Thyroid gland (tissue), 4 donors: ENCODE results near the gene THSD7A. TPM values are rescaled to one million over a fixed set of nuclear protein-coding genes. Genes with fewer than 3 reads are reported as not detected.

Experiments used
- DNase-seq, 2 donors: peaks; one replicate each; pipeline ENCODE4 v3.0.0-alpha.2; 2019
- H3K27ac ChIP-seq, 3 donors: fragments of 200-600 bp; sonication (generic); 1 replicate in 2 of 3; 2 replicates in 1 of 3; pipeline ENCODE4 v1.5.1; 2016 to 2019; ENCODE audit warnings: mild to moderate bottlenecking in 1 of 3, moderate library complexity in 1 of 3
- H3K27me3 ChIP-seq: fragments of 200-600 bp; sonication (generic); one replicate; pipeline ENCODE4 v1.5.1; 2019
- H3K36me3 ChIP-seq, 2 donors: fragments of 200-600 bp; sonication (generic); one replicate each; pipeline ENCODE4 v1.5.1; 2016 to 2019
- H3K4me1 ChIP-seq, 2 donors: fragments of 200-600 bp; sonication (generic); one replicate each; pipeline ENCODE4 v1.5.1; 2017 to 2019
- H3K4me3 ChIP-seq, 3 donors: fragments of 200-600 bp; sonication (generic); replicated peaks in 1 of 3; 1 replicate in 2 of 3; 2 replicates in 1 of 3; pipeline ENCODE4 v1.5.1; 2016; ENCODE audit warnings: mild to moderate bottlenecking in 1 of 3
- H3K9me3 ChIP-seq: fragments of 200-600 bp; sonication (generic); one replicate; pipeline ENCODE4 v1.5.1; 2017
- CTCF ChIP-seq, 6 experiments: fragments of 200-600 bp in 3 of 6; fragments of 450-650 bp in 3 of 6; sonication (generic) in 3 of 6; IDR thresholded peaks; one replicate each; pipeline ENCODE4 v1.5.1; 2016 to 2019; ENCODE audit warnings: antibody characterized with exemption in 6 of 6, mild to moderate bottlenecking in 2 of 6, inconsistent platforms in 1 of 6, moderate library complexity in 1 of 6
- POLR2A ChIP-seq, 2 donors: fragments of 450-650 bp; IDR thresholded peaks; one replicate each; pipeline ENCODE4 v1.6.1; 2017; ENCODE audit warnings: antibody characterized with exemption in 2 of 2, mild to moderate bottlenecking in 2 of 2, moderate library complexity in 1 of 2
- WGBS, 2 donors: methylation state at CpG; one replicate each; pipeline ENCODE4 v1.1.5; 2017; 5-methylcytosine and 5-hydroxymethylcytosine counted together
- intact Hi-C: fragments of 100-400 bp; cut with DNase I; formaldehyde crosslinking; loops from one replicate; pipeline ENCODE4 v1.15.1; 2023
- total RNA-seq, 4 donors: library from RNA; depleted of rRNA; stranded (reverse); fragments of >200 nt; gene quantifications; one replicate each; pipeline ENCODE4 v1.2.3, GENCODE V29; 2016

The THSD7A gene
- total RNA-seq, 4 donors from 2014 or later = 4.2 to 6.1 (median 5.8) TPM

- TF ChIP-seq CTCF (IDR thresholded peaks at IDR 0.05) = no peak
- no peak for TF ChIP-seq POLR2A (IDR thresholded peaks at IDR 0.05)
- no peaks in the 10 kb centered on the region for H3K27me3 ChIP-seq
- 58 to 66% methylated on average over 3 of the region's 3 CpGs for WGBS, 2 donors
- H3K9me3 ChIP-seq = no peaks in the 10 kb centered on the region
- H3K4me1 ChIP-seq = no peaks in the 10 kb centered on the region
- intact Hi-C loops = no loop called here
- DNase-seq = no peak
- H3K4me3 ChIP-seq = no peak overlapping the region
- H3K36me3 ChIP-seq = no peaks in the 10 kb centered on the region
- H3K27ac ChIP-seq = no peak overlapping the region
Observed at GRCh38 chr7:11760372-11760771, 71.6 kb downstream of the THSD7A start.

GRCh38 chr7:11758627-11759111 is 73.3 kb downstream of the THSD7A start:
- no peaks in the 10 kb centered on the region for H3K9me3 ChIP-seq
- H3K4me3 ChIP-seq = no peak overlapping the region
- intact Hi-C loops = no loop called here
- WGBS, 2 donors = 55 to 58% methylated on average over 2 of the region's 2 CpGs
- no peaks in the 10 kb centered on the region for H3K4me1 ChIP-seq
- no peaks in the 10 kb centered on the region for H3K27me3 ChIP-seq
- TF ChIP-seq CTCF (IDR thresholded peaks at IDR 0.05) (no peak), POLR2A (IDR thresholded peaks at IDR 0.05) (no peak)
- DNase-seq = no peak
- no peak overlapping the region for H3K27ac ChIP-seq
- H3K36me3 ChIP-seq = no peaks in the 10 kb centered on the region

GRCh38 chr7:11757153-11757552 is 74.8 kb downstream of the THSD7A start:
- no peaks in the 10 kb centered on the region for H3K27me3 ChIP-seq
- no peak overlapping the region for H3K27ac ChIP-seq
- no peaks in the 10 kb centered on the region for H3K4me1 ChIP-seq
- no peaks in the 10 kb centered on the region for H3K36me3 ChIP-seq
- no peak for DNase-seq
- no peaks in the 10 kb centered on the region for H3K9me3 ChIP-seq
- WGBS, 2 donors = 94% methylated on average over 1 of the region's 1 CpG
- no peak overlapping the region for H3K4me3 ChIP-seq
- intact Hi-C loops = no loop called here
- no peak for TF ChIP-seq CTCF (IDR thresholded peaks at IDR 0.05)

GRCh38 chr7:11754933-11755332 is 77.1 kb downstream of the THSD7A start:
- H3K36me3 ChIP-seq = no peaks in the 10 kb centered on the region
- WGBS, 2 donors = 94 to 98% methylated on average over 3 of the region's 3 CpGs
- intact Hi-C loops = no loop called here

GRCh38 chr7:11754123-11754522 is 77.9 kb downstream of the THSD7A start:
- intact Hi-C loops = no loop called here
- Histone ChIP-seq H3K27me3 (no peaks in the 10 kb centered on the region), H3K4me3 (no peak overlapping the region), H3K27ac (no peak overlapping the region), H3K4me1 (no peaks in the 10 kb centered on the region), H3K9me3 (no peaks in the 10 kb centered on the region), H3K36me3 (no peaks in the 10 kb centered on the region)
- TF ChIP-seq CTCF (IDR thresholded peaks at IDR 0.05) (no peak), POLR2A (IDR thresholded peaks at IDR 0.05) (no peak)
- DNase-seq = no peak
- WGBS, 2 donors = 81 to 88% methylated on average over 2 of the region's 2 CpGs

More at GRCh38 chr7:11754933-11755332, 77.1 kb downstream of the THSD7A start:
- Histone ChIP-seq H3K4me1 (no peaks in the 10 kb centered on the region), H3K9me3 (no peaks in the 10 kb centered on the region), H3K4me3 (no peak overlapping the region), H3K27me3 (no peaks in the 10 kb centered on the region), H3K27ac (no peak overlapping the region)
- DNase-seq = no peak
- TF ChIP-seq POLR2A (IDR thresholded peaks at IDR 0.05) = no peak
- no peak for TF ChIP-seq CTCF (IDR thresholded peaks at IDR 0.05)
